BJ (cell line): ENCODE data around the gene CCDC15. TPM values are rescaled to one million over a fixed set of nuclear protein-coding genes. Genes with fewer than 3 reads are reported as not detected.

Experiments
- CTCF ChIA-PET: fragments of 350-600 bp; formaldehyde crosslinking; extraction: SDS; loops from one replicate; lab custom pipeline; 2021; ENCODE audit warnings: antibody characterized with exemption, inconsistent platforms; lab: Yijun Ruan, JAX
- POLR2A ChIA-PET: fragments of 300-600 bp; sonication (Branson Sonifier 250); formaldehyde crosslinking; extraction: SDS; loops from one replicate; lab custom pipeline; 2021; ENCODE audit warnings: antibody characterized with exemption; lab: Charles Lee
- DNase-seq: peaks from one replicate; pipeline ENCODE4 v3.0.0-alpha.2; 2011; ENCODE audit warnings: low read depth
- H3K27me3 ChIP-seq: 2 replicates; pipeline ENCODE4 v1.6.0; 2011; ENCODE audit warnings: low read length; ENCODE audit not compliant: control insufficient read depth, insufficient read depth
- H3K36me3 ChIP-seq: 2 replicates; pipeline ENCODE4 v1.5.1; 2011; ENCODE audit warnings: low read length; ENCODE audit not compliant: control insufficient read depth, insufficient read depth
- H3K4me3 ChIP-seq: 2 replicates; pipeline ENCODE4 v1.5.1; 2011; ENCODE audit warnings: low read depth, mild to moderate bottlenecking, control low read depth, low read length
- polyA plus RNA-seq: library from polyadenylated mRNA; depleted of rRNA; stranded (reverse); fragments of >200 nt; gene quantifications from 2 replicates; pipeline ENCODE4 v1.2.3, GENCODE V29; 2011
- TF ChIP-seq, protein P1 (sequence below): IDR thresholded peaks from 2 replicates; pipeline ENCODE4 v1.5.1; 2011; ENCODE audit warnings: low read depth, mild to moderate bottlenecking, control low read depth, inconsistent platforms, low read length, moderate library complexity; ENCODE audit not compliant: insufficient read depth

Gene CCDC15
- polyA plus RNA-seq, 1 experiment: 0.66 TPM

DNA sequence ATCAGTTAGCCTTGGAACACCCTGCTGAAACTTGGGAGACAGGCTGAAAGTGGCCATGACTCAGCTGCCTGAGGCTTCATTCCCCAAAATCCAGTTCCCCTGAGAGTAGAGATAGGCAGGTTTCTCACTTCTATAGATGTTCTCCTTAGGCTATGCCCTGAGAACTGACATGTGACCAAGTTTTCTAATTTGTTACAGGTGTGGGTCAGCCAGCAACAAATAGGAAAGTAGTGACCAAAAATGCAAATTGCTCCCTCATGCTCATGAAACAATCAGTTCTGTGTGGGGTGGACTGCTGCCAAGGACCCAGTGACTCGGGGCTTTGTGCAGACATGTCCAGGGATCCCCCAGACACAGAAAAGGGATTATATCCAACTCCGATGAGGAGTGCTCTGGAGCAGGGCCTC lies 7.3 kb upstream of the CCDC15 start:
- TF ChIP-seq, protein P1, sequence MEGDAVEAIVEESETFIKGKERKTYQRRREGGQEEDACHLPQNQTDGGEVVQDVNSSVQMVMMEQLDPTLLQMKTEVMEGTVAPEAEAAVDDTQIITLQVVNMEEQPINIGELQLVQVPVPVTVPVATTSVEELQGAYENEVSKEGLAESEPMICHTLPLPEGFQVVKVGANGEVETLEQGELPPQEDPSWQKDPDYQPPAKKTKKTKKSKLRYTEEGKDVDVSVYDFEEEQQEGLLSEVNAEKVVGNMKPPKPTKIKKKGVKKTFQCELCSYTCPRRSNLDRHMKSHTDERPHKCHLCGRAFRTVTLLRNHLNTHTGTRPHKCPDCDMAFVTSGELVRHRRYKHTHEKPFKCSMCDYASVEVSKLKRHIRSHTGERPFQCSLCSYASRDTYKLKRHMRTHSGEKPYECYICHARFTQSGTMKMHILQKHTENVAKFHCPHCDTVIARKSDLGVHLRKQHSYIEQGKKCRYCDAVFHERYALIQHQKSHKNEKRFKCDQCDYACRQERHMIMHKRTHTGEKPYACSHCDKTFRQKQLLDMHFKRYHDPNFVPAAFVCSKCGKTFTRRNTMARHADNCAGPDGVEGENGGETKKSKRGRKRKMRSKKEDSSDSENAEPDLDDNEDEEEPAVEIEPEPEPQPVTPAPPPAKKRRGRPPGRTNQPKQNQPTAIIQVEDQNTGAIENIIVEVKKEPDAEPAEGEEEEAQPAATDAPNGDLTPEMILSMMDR: no peak
- Histone ChIP-seq H3K4me3 (no peak overlapping the region), H3K27me3 (no peaks in the 10 kb centered on the region), H3K36me3 (no peaks in the 10 kb centered on the region)
- DNase-seq: peak; percentile 38
- ChIA-PET CTCF (no interaction called here), POLR2A (no interaction called here)

DNA sequence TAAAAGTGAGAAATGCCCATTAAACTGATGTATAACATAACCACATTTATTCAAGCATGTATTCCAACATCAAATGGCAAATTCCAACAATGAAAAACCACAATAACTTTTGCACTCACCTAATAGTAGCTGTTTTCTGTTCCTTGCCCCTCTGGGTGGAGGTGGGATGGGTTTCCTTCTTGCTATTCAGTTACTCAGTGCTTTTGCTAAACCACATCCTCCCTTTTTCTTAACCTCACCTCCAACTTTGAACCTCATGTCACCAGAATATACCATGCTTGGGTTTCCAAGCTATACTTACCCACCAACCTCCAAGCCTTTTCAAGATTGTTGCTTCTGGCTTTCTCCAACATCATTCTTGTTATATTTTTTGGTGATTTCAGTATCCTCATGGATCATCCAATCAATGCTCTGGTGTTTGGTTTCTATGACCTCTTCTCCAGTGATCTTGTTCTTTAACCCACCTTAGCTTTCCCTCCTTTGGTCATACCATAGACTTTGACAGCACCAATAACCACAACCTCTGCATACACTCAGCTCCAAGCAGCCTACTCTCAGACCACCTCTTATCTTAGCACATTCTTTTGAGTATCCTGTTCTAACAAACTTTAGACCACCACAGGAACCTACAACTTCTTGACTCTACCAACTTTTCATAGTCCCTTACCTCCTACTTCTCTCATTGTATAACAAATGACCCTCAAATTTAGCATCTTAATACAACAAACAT lies 3.2 kb upstream of the CCDC15 start:
- TF ChIP-seq, protein P1: no peak
- Histone ChIP-seq H3K36me3 (no peaks in the 10 kb centered on the region), H3K27me3 (no peaks in the 10 kb centered on the region), H3K4me3 (no peak overlapping the region)
- ChIA-PET POLR2A (no interaction called here), CTCF (interaction anchor here (0.6 to 1.2 kb wide), 2 partner anchors 478 to 549 kb away, joined by 3 read pairs; no protein-coding TSS in a partner anchor)
- DNase-seq: no peak

- no peak for DNase-seq
- Histone ChIP-seq H3K36me3 (no peaks in the 10 kb centered on the region), H3K27me3 (no peaks in the 10 kb centered on the region), H3K4me3 (no peak overlapping the region)
- TF ChIP-seq, protein P1: no peak
- POLR2A ChIA-PET: no interaction called here
- CTCF ChIA-PET: interaction anchor here (1.2 kb wide), 1 partner anchor 477 kb away, joined by 3 read pairs; no protein-coding TSS in a partner anchor
Observed at GRCh38 chr11:124951341-124951740, 2.7 kb upstream of the CCDC15 start.

DNA sequence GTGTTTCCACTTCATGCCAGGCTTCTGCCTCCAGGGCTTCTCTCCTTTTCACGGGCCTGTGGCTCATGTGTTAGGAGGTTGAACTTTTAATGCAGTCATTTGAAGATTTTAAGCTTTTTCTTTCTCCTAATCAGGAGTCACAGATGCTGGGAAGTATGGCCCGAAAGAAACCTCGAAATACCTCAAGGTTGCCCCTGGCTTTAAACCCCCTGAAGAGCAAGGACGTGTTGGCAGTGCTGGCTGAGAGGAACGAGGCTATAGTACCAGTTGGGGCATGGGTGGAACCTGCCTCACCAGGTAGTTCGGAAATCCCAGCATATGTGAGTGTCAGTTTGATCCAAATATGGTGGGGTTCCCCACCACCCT lies 571 bp downstream of the CCDC15 start:
- ChIA-PET CTCF (interaction anchor here (0.6 to 2.7 kb wide), 10 partner anchors 13 to 475 kb away, joined by 3 to 16 read pairs (median 4); partner anchors contain the start of gene HEPACAM), POLR2A (no interaction called here)
- no peak for DNase-seq
- Histone ChIP-seq H3K27me3 (no peaks in the 10 kb centered on the region), H3K36me3 (no peaks in the 10 kb centered on the region), H3K4me3 (peak overlapping the region; percentile 63)
- TF ChIP-seq, protein P1: no peak

DNA sequence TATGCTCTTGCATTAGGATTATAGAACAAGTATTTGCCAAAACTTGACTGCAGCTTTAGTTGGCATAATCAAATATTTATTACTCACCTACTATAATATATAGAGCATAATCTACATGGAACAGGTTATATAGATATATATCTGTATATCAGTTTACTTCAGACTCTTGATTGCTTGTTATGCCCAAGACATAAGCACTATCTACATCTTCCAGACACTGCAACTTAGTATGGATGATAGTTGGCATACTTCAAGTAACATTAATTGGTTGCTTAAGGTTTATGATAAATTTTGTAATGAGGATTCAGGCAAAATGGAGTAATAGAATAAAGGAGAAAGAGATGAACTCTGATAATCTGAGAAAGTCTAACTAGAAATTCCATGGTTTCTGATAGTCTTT lies 1.0 kb downstream of the CCDC15 start:
- H3K36me3 ChIP-seq: no peaks in the 10 kb centered on the region
- TF ChIP-seq, protein P1: no peak
- CTCF ChIA-PET: interaction anchor here (0.6 to 2.7 kb wide), 9 partner anchors 13 to 474 kb away, joined by 3 to 16 read pairs (median 4); no protein-coding TSS in a partner anchor
- no peak overlapping the region for H3K4me3 ChIP-seq
- POLR2A ChIA-PET: no interaction called here
- H3K27me3 ChIP-seq: no peaks in the 10 kb centered on the region
- no peak for DNase-seq
